Activated CD4-positive, alpha-beta memory T cell treated with anti-CD3 and anti-CD28 coated beads, Interleukin-2, amount 10 ng/mL, durations not matched to agents 7 days and 5 days (primary cell): ENCODE measurements around the gene TCF3. TPM values are rescaled to one million over a fixed set of nuclear protein-coding genes. Genes with fewer than 3 reads are reported as not detected.

ENCODE experiments used
- CTCF ChIA-PET: fragments of 350-600 bp; sonication (Branson Sonifier 250); formaldehyde crosslinking; loops from one replicate; lab custom pipeline; 2021; ENCODE audit warnings: antibody characterized with exemption, inconsistent platforms; lab: Charles Lee
- POLR2A ChIA-PET: fragments of 350-600 bp; sonication (Branson Sonifier 250); formaldehyde crosslinking; loops from one replicate; lab custom pipeline; 2021; ENCODE audit warnings: antibody characterized with exemption; lab: Charles Lee
- DNase-seq: peaks from one replicate; pipeline ENCODE4 v3.0.0-alpha.2; 2020
- H3K27ac Mint-ChIP-seq: one replicate; pipeline ENCODE4 v1.8.0; 2021; ENCODE audit warnings: mild to moderate bottlenecking, mixed read lengths
- H3K27me3 Mint-ChIP-seq: one replicate; pipeline ENCODE4 v1.8.0; 2021; ENCODE audit warnings: mixed read lengths
- H3K36me3 Mint-ChIP-seq: one replicate; pipeline ENCODE4 v1.8.0; 2021; ENCODE audit warnings: low read depth, mixed read lengths
- H3K4me1 Mint-ChIP-seq: one replicate; pipeline ENCODE4 v1.8.0; 2021; ENCODE audit warnings: mixed read lengths
- H3K4me3 Mint-ChIP-seq: one replicate; pipeline ENCODE4 v1.8.0; 2021; ENCODE audit warnings: mild to moderate bottlenecking, mixed read lengths
- H3K9me3 Mint-ChIP-seq: one replicate; pipeline ENCODE4 v1.8.0; 2021; ENCODE audit warnings: mixed read lengths
- total RNA-seq, 2 experiments: library from RNA; stranded (reverse); gene quantifications; one replicate each; pipeline ENCODE4 v1.2.3, GENCODE V29; 2021

The TCF3 gene
- total RNA-seq, 2 experiments from 2014 or later: 67.3 to 71.2 TPM

- ChIA-PET POLR2A (interaction anchor here (1.2 to 1.5 kb wide), 2 partner anchors 8 to 21 kb away, joined by 4 to 6 read pairs; partner anchors contain the start of gene MBD3), CTCF (no interaction called here)
- H3K27me3 Mint-ChIP-seq: no peaks in the 10 kb centered on the region
- no peaks in the 10 kb centered on the region for H3K9me3 Mint-ChIP-seq
- H3K4me1 Mint-ChIP-seq: peaks cover 12% of the 10 kb centered on the region
- DNase-seq: no peak
- no peak overlapping the region for H3K27ac Mint-ChIP-seq
- peaks cover 46% of the 10 kb centered on the region for H3K36me3 Mint-ChIP-seq
- no peak overlapping the region for H3K4me3 Mint-ChIP-seq
Observed at GRCh38 chr19:1584500-1585242, 67.7 kb downstream of the TCF3 start.

- no peak for DNase-seq
- no peak overlapping the region for H3K4me3 Mint-ChIP-seq
- no peak overlapping the region for H3K27ac Mint-ChIP-seq
- ChIA-PET CTCF (no interaction called here), POLR2A (no interaction called here)
- H3K36me3 Mint-ChIP-seq: peaks cover 42% of the 10 kb centered on the region
- no peaks in the 10 kb centered on the region for H3K27me3 Mint-ChIP-seq
- no peaks in the 10 kb centered on the region for H3K9me3 Mint-ChIP-seq
- peaks cover 4% of the 10 kb centered on the region for H3K4me1 Mint-ChIP-seq
Observed at GRCh38 chr19:1582201-1582600, 70.2 kb downstream of the TCF3 start.

GRCh38 chr19:1580957-1581356 is 71.5 kb downstream of the TCF3 start:
- H3K9me3 Mint-ChIP-seq: no peaks in the 10 kb centered on the region
- no peak for DNase-seq
- H3K4me3 Mint-ChIP-seq: no peak overlapping the region
- H3K4me1 Mint-ChIP-seq: peaks cover 3% of the 10 kb centered on the region
- H3K27me3 Mint-ChIP-seq: no peaks in the 10 kb centered on the region
- H3K27ac Mint-ChIP-seq: no peak overlapping the region
- POLR2A ChIA-PET: no interaction called here
- CTCF ChIA-PET: no interaction called here
- peaks cover 39% of the 10 kb centered on the region for H3K36me3 Mint-ChIP-seq

DNA sequence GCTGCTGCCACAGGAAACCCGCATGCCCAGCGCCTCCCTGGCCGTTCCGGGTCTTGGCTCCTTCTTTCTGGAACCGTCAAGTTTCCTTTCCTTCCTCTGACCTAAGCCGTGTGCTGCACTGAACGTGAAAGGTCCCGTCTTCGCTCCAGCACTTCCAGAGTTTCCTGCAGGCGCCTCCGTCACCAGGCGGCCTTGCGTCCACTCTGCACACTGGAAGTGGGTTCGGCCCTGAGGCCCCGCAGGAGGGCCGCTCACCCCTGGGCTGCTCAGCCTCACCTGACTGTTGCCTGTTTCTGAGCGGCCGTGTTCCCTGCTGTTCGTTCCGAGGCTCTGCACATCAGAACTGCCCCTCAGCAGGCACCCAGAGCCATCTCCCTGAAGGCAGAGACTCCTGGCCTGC is 72.0 kb downstream of the TCF3 start:
- Mint-ChIP-seq H3K27ac (no peak overlapping the region), H3K4me1 (no peaks in the 10 kb centered on the region), H3K36me3 (peaks cover 35% of the 10 kb centered on the region), H3K27me3 (no peaks in the 10 kb centered on the region), H3K9me3 (no peaks in the 10 kb centered on the region), H3K4me3 (no peak overlapping the region)
- DNase-seq: no peak
- ChIA-PET CTCF (no interaction called here), POLR2A (no interaction called here)

- no peak for DNase-seq
- CTCF ChIA-PET: no interaction called here
- peaks cover 30% of the 10 kb centered on the region for H3K36me3 Mint-ChIP-seq
- POLR2A ChIA-PET: no interaction called here
- H3K4me1 Mint-ChIP-seq: no peaks in the 10 kb centered on the region
- H3K4me3 Mint-ChIP-seq: no peak overlapping the region
- H3K27me3 Mint-ChIP-seq: no peaks in the 10 kb centered on the region
- H3K27ac Mint-ChIP-seq: no peak overlapping the region
- H3K9me3 Mint-ChIP-seq: no peaks in the 10 kb centered on the region
Observed at GRCh38 chr19:1579222-1579621, 73.2 kb downstream of the TCF3 start.

GRCh38 chr19:1577929-1578618 is 74.3 kb downstream of the TCF3 start:
- no peak for DNase-seq
- CTCF ChIA-PET: no interaction called here
- peaks cover 22% of the 10 kb centered on the region for H3K36me3 Mint-ChIP-seq
- no peaks in the 10 kb centered on the region for H3K27me3 Mint-ChIP-seq
- H3K9me3 Mint-ChIP-seq: no peaks in the 10 kb centered on the region
- no peak overlapping the region for H3K27ac Mint-ChIP-seq
- no peaks in the 10 kb centered on the region for H3K4me1 Mint-ChIP-seq
- POLR2A ChIA-PET: no interaction called here
- H3K4me3 Mint-ChIP-seq: no peak overlapping the region

GRCh38 chr19:1577090-1577928 is 75.1 kb downstream of the TCF3 start:
- H3K4me3 Mint-ChIP-seq: no peak overlapping the region
- no peaks in the 10 kb centered on the region for H3K4me1 Mint-ChIP-seq
- DNase-seq: no peak
- no peak overlapping the region for H3K27ac Mint-ChIP-seq
- H3K27me3 Mint-ChIP-seq: no peaks in the 10 kb centered on the region
- peaks cover 18% of the 10 kb centered on the region for H3K36me3 Mint-ChIP-seq
- CTCF ChIA-PET: no interaction called here
- no peaks in the 10 kb centered on the region for H3K9me3 Mint-ChIP-seq
- POLR2A ChIA-PET: no interaction called here

DNA sequence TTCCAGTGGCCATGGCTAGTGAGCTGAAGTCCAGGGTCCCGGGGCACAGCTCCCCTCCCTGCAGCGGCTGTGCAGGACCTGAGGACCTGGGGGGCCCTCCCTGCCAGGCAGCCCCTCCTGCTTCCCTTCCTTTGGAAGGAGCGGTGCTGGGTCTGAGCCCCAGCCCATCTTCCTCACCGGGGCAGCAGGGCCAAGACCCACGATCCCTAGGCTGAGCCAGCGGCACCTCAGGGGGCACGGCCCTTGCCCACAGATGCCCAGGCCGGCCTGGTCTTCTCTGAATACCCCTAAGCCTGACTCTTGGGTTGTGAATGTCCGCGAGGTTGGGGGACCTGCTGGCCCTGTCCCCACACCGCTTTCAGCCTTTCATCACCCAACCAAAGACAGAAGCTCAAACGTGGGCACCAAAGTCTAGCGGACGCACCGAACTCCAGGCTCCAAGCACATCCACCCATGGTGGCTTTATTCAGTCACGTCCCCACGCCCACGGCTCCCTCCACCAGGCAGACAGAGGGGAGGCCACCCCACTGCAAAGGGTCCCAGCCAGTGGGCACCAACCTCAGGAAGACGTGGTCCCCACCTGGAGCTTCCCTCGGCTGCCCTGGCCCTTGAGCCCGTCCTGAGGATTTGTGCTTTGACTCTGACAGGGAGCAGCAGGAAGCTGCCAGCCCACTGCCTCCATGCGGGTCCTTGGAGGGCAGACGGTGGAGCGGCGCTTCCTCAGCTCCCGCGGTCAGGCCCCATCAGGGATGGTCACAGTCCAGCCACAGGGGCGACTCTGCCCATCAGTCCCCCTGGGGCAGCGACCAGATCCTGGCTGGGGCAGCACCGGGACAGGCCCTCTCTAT is 75.9 kb downstream of the TCF3 start:
- Mint-ChIP-seq H3K9me3 (no peaks in the 10 kb centered on the region), H3K4me1 (no peaks in the 10 kb centered on the region), H3K27ac (no peak overlapping the region), H3K36me3 (peaks cover 14% of the 10 kb centered on the region), H3K4me3 (no peak overlapping the region), H3K27me3 (no peaks in the 10 kb centered on the region)
- ChIA-PET POLR2A (no interaction called here), CTCF (no interaction called here)
- no peak for DNase-seq

DNA sequence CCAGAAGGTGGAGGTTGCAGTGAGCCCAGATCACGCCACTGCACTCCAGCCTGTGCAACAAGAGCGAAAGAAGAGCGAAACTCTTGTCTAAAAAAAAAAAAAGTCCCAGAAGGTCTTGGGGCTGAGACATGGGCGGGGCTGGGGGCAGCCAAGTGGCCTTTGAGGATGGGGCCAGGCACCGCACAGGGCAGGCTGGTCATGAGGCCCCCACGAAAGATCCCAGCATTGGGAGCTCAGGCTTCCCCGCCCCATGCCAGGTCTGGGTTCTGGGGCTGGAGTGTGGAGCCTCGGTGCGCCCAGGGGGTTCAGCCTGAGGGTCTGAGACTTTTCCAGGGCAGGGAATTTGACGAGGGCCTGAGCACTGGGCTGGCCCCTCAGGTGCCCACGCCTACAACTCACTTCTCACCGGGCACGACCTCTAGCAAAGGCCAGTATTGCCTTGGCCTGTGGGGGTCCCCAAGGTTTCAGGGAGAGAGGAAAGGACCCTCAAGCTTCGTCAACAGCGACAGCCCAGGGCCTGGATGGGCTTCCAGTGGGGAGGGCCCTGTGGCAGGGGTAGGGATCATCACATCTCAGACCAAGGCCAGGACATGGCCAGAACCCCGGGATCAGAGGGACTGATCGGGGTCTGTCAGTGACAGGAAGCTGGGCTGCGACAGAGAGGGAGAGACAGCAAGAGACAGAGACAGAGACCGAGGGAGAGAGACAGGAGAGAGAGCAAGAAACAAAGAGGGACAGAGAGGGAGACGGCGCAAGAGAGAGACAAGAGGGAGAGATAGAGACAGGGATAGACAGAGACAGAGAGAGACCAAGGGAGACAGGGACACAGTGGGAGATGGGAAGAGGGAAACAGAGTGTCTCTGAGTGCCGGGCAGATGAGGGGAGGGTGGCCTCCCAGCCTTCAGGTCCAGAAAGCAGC is 76.8 kb downstream of the TCF3 start:
- CTCF ChIA-PET: no interaction called here
- no peak overlapping the region for H3K4me3 Mint-ChIP-seq

DNA sequence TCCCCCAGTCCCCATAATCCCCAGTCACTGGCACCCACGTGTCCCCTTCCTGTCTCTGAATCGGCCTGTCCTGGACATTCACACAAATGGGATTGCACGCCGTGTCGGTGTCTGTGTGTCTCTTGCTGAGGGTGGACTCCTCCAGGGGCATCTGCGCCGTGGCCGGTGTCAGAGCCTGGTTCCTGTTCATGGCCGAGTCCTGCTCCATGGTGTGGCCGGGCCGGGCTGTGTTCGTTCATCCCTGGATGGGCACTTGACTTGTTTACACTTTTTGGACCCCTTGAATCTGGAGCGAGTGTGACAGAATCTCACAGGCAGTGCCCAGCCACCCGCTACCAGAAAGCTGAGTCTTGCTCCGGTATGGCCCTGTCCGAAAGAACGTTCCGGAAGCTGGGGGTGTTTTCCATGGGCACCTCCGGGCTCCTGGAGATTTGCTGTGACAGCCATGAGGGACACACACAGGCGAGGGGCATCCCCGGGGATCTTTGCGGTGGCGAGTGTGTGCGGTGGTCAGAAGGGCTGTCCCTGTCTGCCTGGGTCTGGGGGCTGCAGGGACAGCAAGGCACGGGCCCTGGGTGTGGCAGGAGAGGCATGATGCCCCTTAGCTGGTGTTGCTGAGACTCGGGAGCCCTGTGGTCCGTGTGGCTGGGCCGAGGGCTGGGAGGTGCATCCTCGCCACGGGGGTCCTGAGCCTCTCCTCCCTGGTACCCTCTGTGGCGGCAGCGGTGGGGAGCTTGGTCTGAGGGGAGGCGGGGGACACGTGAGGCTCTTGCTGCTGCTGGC is 77.9 kb downstream of the TCF3 start:
- peaks cover 2% of the 10 kb centered on the region for H3K36me3 Mint-ChIP-seq
- ChIA-PET CTCF (no interaction called here), POLR2A (no interaction called here)

More for the DNA sequence above, 76.8 kb downstream of the TCF3 start:
- H3K9me3 Mint-ChIP-seq: no peaks in the 10 kb centered on the region
- H3K27me3 Mint-ChIP-seq: peaks cover under 1% of the 10 kb centered on the region
- no peaks in the 10 kb centered on the region for H3K4me1 Mint-ChIP-seq
- no peak for DNase-seq
- H3K36me3 Mint-ChIP-seq: peaks cover 8% of the 10 kb centered on the region
- POLR2A ChIA-PET: no interaction called here
- H3K27ac Mint-ChIP-seq: no peak overlapping the region

DNA sequence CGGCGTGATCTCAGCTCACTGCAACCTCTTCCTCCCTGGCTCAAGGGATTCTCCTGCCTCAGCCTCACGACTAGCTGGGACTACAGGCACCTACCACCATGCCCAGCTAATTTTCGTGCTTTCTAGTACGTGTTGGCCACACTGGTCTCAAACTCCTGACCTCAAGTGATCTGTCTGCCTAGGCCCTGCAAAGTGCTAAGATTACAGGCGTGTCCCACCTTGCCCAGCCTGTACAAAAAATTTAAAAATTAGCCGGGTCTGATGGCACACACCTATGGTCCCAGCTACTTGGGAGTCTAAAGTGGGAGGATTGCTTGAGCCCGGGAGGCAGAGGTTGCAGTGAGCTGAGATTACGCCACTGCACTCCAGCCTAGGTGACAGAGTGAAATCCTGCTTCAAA is 79.6 kb downstream of the TCF3 start:
- Mint-ChIP-seq H3K4me1 (peaks cover 7% of the 10 kb centered on the region), H3K27ac (no peak overlapping the region), H3K4me3 (no peak overlapping the region), H3K9me3 (no peaks in the 10 kb centered on the region), H3K36me3 (no peaks in the 10 kb centered on the region), H3K27me3 (peaks cover 11% of the 10 kb centered on the region)
- ChIA-PET POLR2A (no interaction called here), CTCF (no interaction called here)
- no peak for DNase-seq

More for the DNA sequence above, 77.9 kb downstream of the TCF3 start:
- Mint-ChIP-seq H3K27ac (no peak overlapping the region), H3K4me3 (no peak overlapping the region), H3K27me3 (peaks cover 10% of the 10 kb centered on the region), H3K9me3 (no peaks in the 10 kb centered on the region), H3K4me1 (peaks cover 4% of the 10 kb centered on the region)
- no peak for DNase-seq
